ENCODE measurements around the gene IBA57.

IBA57 gene

GRCh38 chr1:228228601-228229074 lies 63.0 kb downstream of the IBA57 start:
- DNase-seq, result no peak

DNA sequence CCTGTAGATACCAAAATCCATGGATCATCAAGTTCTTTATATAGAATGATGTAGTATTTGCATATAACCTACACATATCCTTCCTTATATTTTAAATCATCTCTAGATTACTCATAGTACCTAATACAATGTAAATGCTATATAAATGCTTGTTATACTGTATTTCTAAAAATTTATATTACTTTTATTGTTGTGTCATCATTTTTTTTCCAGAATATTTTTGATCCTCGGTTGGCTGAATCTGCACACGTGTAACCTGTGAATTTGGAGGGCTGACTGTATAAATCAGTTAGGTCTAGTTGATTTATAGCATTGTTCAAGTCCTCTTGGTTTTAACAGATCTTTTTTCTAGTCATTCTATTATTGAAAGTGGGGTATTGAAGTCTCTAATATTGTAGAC lies 65.6 kb downstream of the IBA57 start:
- no peak for DNase-seq
